Activated CD4-positive, alpha-beta T cell treated with anti-CD3 and anti-CD28 coated beads, Interleukin-2, amount 50 U/mL, for 24 hours (primary cell): ENCODE results near the gene SLC9A5.

Experiments used
- DNase-seq, 2 donors: peaks; one replicate each; pipeline ENCODE4 v3.0.0-alpha.2; 2020; ENCODE audit warnings: low read depth in 1 of 2, low spot score in 1 of 2

SLC9A5 gene

DNA sequence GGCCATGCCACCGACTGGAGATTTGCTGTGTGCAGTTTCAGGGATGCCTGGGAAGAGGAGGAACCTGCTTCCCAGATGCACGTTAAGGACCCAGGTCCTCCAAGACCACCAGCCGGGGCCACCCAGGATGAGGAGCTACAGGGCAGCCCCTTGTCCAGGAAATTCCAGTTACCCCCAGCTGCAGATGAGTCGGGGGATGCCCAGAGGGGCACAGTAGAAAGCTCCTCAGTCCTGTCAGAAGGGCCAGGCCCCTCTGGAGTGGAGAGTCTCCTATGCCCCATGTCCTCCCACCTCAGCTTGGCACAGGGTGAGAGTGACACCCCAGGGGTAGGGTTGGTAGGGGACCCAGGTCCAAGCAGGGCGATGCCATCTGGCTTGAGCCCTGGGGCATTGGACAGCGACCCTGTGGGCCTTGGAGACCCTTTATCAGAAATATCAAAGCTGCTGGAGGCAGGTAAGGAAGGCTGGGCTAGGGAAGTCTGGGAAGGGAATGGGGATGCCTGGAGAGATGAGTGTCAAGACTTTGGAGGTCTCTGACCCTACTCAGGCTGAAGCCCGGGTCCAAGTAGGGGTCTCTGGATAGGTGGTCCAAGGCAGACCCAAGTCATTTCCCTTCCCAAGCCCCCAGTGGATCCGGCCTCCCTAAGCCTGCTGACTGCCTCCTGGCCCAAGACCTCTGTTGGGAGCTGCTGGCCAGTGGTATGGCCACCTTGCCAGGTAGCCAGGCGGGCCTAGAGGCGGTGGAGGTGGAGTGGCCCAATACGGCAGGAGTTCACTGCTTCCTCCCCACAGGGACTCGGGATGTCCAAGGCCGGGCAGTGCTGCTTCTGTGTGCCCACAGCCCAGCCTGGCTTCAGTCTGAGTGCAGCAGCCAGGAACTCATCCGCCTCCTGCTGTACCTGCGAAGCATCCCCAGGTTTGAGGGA, 31.6 kb downstream of the SLC9A5 start:
- DNase-seq = no peak

DNA sequence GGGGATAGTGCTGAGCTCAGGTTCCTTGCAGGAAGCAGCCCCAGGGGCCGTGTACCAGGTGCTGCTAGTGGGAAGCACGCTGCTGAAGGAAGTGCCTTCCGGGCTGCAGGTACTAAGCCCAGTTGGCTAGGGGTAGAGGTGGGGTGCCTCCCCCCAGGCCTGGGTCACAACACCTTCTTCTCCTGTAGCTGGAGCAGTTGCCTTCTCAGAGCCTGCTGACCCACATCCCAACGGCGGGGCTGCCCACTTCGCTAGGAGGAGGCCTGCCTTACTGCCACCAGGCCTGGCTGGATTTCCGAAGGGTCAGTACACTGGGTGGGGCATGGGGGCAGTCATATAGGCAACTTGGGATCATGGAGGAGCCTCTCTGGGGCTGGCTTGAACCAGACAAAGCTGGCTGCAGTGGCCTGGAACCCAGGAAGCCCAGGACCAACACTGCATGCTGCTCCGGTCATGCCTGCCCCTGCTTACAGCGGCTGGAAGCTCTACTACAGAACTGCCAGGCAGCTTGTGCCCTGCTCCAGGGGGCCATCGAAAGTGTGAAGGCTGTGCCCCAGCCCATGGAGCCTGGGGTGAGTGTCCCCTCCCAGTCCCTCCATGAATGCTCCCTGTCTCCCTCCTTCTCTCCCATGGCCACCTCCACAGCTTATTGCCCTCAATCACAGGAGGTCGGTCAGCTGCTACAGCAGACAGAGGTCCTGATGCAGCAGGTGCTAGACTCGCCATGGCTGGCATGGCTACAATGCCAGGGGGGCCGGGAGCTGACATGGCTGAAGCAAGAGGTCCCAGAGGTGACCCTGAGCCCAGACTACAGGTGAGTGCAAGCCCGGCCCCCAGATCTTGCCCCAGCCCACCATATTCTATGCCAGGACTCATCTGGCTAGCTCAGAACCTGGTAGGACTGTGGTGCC, 33.0 kb downstream of the SLC9A5 start:
- no peak for DNase-seq

- DNase-seq = no peak
Observed at GRCh38 chr16:67282447-67282805, 33.6 kb downstream of the SLC9A5 start.

GRCh38 chr16:67283039-67283825, 34.5 kb downstream of the SLC9A5 start:
- no peak for DNase-seq

DNA sequence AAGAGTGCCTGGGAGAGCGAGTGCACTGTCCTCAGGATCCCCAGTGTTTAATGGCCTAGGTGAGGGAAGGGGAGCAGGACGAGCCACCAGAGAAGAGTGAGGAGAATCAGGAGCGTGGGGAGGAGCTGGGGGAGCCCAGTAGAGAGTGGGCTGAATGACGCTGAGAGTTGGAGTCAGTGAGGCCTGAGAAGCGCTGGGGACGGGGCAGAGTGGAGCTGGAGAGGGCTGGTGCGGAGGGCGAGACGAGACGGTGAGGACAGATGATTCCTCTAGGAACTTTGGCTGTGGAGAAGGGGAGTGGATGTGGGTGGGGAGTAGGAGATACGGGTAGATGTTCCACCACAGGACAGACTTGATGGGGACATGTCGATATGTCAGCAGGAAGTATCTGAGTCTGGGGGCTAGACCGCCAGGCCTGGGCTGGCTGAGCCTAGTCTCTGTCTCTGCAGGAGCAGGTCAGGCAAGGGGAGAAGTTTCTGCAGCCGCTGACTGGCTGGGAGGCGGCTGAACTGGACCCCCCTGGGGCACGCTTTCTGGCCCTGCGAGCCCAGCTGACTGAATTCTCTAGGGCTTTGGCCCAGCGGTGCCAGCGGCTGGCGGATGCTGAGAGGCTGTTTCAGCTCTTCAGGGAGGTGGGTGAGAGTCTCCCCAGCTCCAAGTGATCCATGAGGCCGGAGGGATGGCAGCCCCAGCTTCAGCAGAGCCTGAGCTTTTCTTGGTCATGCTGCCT, 35.2 kb downstream of the SLC9A5 start:
- no peak for DNase-seq

- no peak for DNase-seq
Observed at GRCh38 chr16:67284699-67285646, 36.2 kb downstream of the SLC9A5 start.

- no peak for DNase-seq
Observed at GRCh38 chr16:67286441-67287235, 37.9 kb downstream of the SLC9A5 start.

- DNase-seq = no peak
Observed at GRCh38 chr16:67287960-67288359, 39.2 kb downstream of the SLC9A5 start.

DNA sequence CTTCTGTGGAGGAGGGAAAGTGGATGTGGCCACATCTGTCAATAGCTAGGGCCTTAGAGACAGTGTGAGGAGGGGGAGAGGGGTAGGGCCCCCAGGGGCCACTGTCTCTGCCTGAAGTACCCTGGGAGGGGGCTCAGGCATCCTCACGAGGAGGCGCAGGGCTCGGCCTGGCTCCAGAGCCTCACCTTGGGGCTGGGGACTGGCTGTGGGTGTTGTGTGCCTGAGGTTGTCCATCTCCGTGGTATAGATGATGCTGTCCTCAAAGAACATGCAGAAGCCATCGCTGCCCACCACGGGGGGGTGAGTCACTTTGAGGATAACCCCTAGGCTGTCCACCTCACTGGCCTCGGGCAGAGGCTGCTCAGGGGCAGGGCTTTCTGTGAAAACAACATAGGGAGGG, 42.7 kb downstream of the SLC9A5 start:
- no peak for DNase-seq

- no peak for DNase-seq
Observed at GRCh38 chr16:67294171-67294757, 45.5 kb downstream of the SLC9A5 start.

- no peak for DNase-seq
Observed at GRCh38 chr16:67294938-67295361, 46.2 kb downstream of the SLC9A5 start.

- no peak for DNase-seq
Observed at GRCh38 chr16:67296420-67296819, 47.6 kb downstream of the SLC9A5 start.

GRCh38 chr16:67298277-67298676, 49.5 kb downstream of the SLC9A5 start:
- DNase-seq = no peak

- no peak for DNase-seq
Observed at GRCh38 chr16:67299269-67299668, 50.5 kb downstream of the SLC9A5 start.

GRCh38 chr16:67301080-67301782, 52.5 kb downstream of the SLC9A5 start:
- DNase-seq = no peak

GRCh38 chr16:67302076-67302475, 53.3 kb downstream of the SLC9A5 start:
- DNase-seq = no peak

DNA sequence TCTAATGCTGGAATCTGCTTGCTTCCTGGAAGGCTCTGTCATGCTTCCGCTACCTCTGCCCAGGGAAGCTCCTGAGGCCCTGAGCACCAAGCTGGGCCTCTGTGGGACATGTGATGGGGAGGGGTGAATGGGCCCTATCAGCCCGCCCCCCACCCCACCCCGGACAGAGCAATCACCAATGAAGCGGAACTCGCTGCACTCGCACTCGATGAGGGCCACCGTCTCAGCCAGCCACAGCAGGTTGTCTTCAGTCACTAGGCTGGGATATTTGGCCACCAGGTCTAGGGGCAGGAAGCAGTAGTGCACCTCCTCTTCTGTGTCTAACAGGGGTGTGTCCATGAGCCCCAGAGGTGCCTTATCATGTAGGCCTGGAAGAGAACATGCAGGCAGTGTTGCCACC, 54.2 kb downstream of the SLC9A5 start:
- DNase-seq = no peak

- DNase-seq = no peak
Observed at GRCh38 chr16:67304020-67304419, 55.2 kb downstream of the SLC9A5 start.
